ENCODE measurements around the gene PGAP2.
"Not testable (repeated sequence)": the region's sequence is repeated elsewhere in the genome, so short reads cannot be mapped to it uniquely, and the experiment has no call there.

The PGAP2 gene

GRCh38 chr11:3803726-3804495, 4.4 kb upstream of the PGAP2 start:
- DNase-seq (ENCODE audit: low spot score) = no peak

- no peak for DNase-seq (ENCODE audit: low spot score)
These were observed 682 bp downstream of the PGAP2 start for GRCh38 chr11:3808861-3809623.

GRCh38 chr11:3809624-3809928, 1.2 kb downstream of the PGAP2 start:
- DNase-seq (ENCODE audit: low spot score) = no peak

- no peak for DNase-seq (ENCODE audit: low spot score)
These were observed 2.1 kb downstream of the PGAP2 start for GRCh38 chr11:3810446-3810845.

GRCh38 chr11:3810951-3811350, 2.6 kb downstream of the PGAP2 start:
- no peak for DNase-seq (ENCODE audit: low spot score)

- not testable (repeated sequence) for DNase-seq (ENCODE audit: low spot score)
These were observed 6.5 kb downstream of the PGAP2 start for GRCh38 chr11:3814832-3815231.

GRCh38 chr11:3815845-3816244, 7.5 kb downstream of the PGAP2 start:
- DNase-seq (ENCODE audit: low spot score) = no peak

- no peak for DNase-seq (ENCODE audit: low spot score)
These were observed 8.3 kb downstream of the PGAP2 start for GRCh38 chr11:3816673-3817072.

GRCh38 chr11:3817181-3817800, 8.9 kb downstream of the PGAP2 start:
- DNase-seq (ENCODE audit: low spot score) = no peak

- no peak for DNase-seq (ENCODE audit: low spot score)
These were observed 12.6 kb downstream of the PGAP2 start for GRCh38 chr11:3820971-3821370.

GRCh38 chr11:3822312-3822711, 14.0 kb downstream of the PGAP2 start:
- no peak for DNase-seq (ENCODE audit: low spot score)

GRCh38 chr11:3823303-3823702, 14.9 kb downstream of the PGAP2 start:
- DNase-seq (ENCODE audit: low spot score) = no peak

GRCh38 chr11:3823762-3824506, 15.6 kb downstream of the PGAP2 start:
- no peak for DNase-seq (ENCODE audit: low spot score)

- peak; percentile 78 for DNase-seq (ENCODE audit: low spot score)
These were observed 16.5 kb downstream of the PGAP2 start for GRCh38 chr11:3824714-3825472.

- no peak for DNase-seq (ENCODE audit: low spot score)
These were observed 17.3 kb downstream of the PGAP2 start for GRCh38 chr11:3825473-3826154.

- peak; percentile 98 for DNase-seq (ENCODE audit: low spot score)
These were observed 18.4 kb downstream of the PGAP2 start for GRCh38 chr11:3826721-3827120.

- DNase-seq (ENCODE audit: low spot score) = peak; percentile 48
These were observed 19.2 kb downstream of the PGAP2 start for GRCh38 chr11:3827434-3828186.

- DNase-seq (ENCODE audit: low spot score) = no peak
These were observed 21.7 kb downstream of the PGAP2 start for GRCh38 chr11:3830088-3830487.

- DNase-seq (ENCODE audit: low spot score) = no peak
These were observed 22.4 kb downstream of the PGAP2 start for GRCh38 chr11:3830730-3831129.

Measured in pons (tissue), 1 donor.